HepG2 (cell line): ENCODE data around the gene FBXO8.

Experiments
- AHDC1 ChIP-seq: sonication (generic); formaldehyde crosslinking; IDR thresholded peaks from 2 replicates; pipeline ENCODE4 v1.5.1; 2020; ENCODE audit warnings: mild to moderate bottlenecking, missing genetic modification reagents, borderline replicate concordance
- ATF6 ChIP-seq: sonication (generic); formaldehyde crosslinking; conservative IDR thresholded peaks from 2 replicates; pipeline ENCODE4 v1.4.0; 2020; ENCODE audit warnings: missing genetic modification reagents
- BRF2 ChIP-seq: sonication (generic); formaldehyde crosslinking; IDR thresholded peaks from 2 replicates; pipeline ENCODE4 v1.8.1; 2022; ENCODE audit warnings: mild to moderate bottlenecking, missing genetic modification reagents
- CTCF ChIP-seq: sonication (generic); formaldehyde crosslinking; IDR thresholded peaks from 2 replicates; pipeline ENCODE4 v1.5.0; 2020; ENCODE audit warnings: mild to moderate bottlenecking, missing genetic modification reagents, moderate library complexity
- NONO ChIP-seq, 2 experiments: fragments of 450-650 bp in 1 of 2; sonication (generic) in 1 of 2; formaldehyde crosslinking in 1 of 2; IDR thresholded peaks in 1 of 2; conservative IDR thresholded peaks in 1 of 2; 2 replicates each; pipeline versions ENCODE4 v1.6.1 to v1.8.0; 2017 to 2022; ENCODE audit warnings: mild to moderate bottlenecking in 1 of 2, missing genetic modification reagents in 1 of 2, moderate library complexity in 1 of 2
- NR2F6 ChIP-seq, 2 experiments: IDR thresholded peaks; 2 replicates each; pipeline ENCODE4 v1.6.1; 2016; ENCODE audit warnings: antibody characterized with exemption in 1 of 2, mild to moderate bottlenecking in 1 of 2
- PAWR ChIP-seq: sonication (generic); formaldehyde crosslinking; IDR thresholded peaks from 2 replicates; pipeline ENCODE4 v1.4.0; 2020; ENCODE audit warnings: missing genetic modification reagents, mild to moderate bottlenecking, borderline replicate concordance
- TCF12 ChIP-seq, 2 experiments: fragments of 450-650 bp in 1 of 2; sonication (generic) in 1 of 2; formaldehyde crosslinking in 1 of 2; IDR thresholded peaks; 2 replicates each; pipeline versions ENCODE4 v1.6.1 to v1.8.0; 2017 to 2022; ENCODE audit warnings: antibody characterized with exemption in 1 of 2, mild to moderate bottlenecking in 1 of 2, missing genetic modification reagents in 1 of 2, moderate library complexity in 1 of 2
- ZNF205 ChIP-seq: IDR thresholded peaks from 2 replicates; pipeline ENCODE4 v1.6.1; 2018; ENCODE audit warnings: missing biosample characterization, missing genetic modification reagents
- ZNF615 ChIP-seq: sonication (generic); formaldehyde crosslinking; IDR thresholded peaks from 2 replicates; pipeline ENCODE4 v1.5.0; 2020; ENCODE audit warnings: mild to moderate bottlenecking, missing genetic modification reagents, borderline replicate concordance
- TF ChIP-seq, protein P1 (sequence below): sonication (generic); formaldehyde crosslinking; IDR thresholded peaks from 2 replicates; pipeline ENCODE4 v1.4.0; 2020; ENCODE audit warnings: missing genetic modification reagents

DNA sequence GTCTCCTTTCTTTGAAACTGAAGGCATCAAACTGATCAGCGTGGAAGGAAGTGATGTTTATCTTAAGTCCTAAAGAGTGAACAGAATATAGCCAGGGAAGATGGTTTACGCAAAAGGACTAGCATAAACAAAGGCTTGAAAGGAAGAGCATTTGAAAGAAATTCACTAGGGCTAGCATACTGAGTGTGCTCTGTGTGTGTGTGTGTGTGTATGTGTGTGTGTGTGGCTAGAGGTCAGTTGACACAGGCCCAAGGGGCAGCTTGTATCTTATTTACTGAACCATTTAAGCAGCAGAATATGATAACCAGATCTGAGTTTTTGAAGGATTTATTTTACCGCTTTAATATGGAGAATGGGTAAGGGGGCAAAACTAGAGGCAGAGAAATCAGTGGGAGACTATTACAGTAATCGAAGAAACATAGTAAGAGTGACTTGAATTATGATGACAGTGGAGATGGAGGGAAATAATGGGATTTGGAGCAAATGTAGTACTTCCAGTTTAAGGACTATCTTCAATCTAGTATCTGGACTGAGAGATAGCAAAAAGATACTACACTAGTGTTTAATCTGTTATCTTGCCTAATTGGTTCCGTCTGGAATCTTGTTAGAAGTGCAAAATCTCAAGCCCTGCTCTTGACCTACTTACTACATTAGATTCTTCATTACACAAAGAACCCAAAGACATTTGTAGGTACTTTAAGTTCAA, 37.2 kb upstream of the FBXO8 start:
- TF ChIP-seq BRF2 (CRISPR knock-in tag), result no peak
- no peak for TF ChIP-seq PAWR (CRISPR knock-in tag)
- no peak for TF ChIP-seq NONO (IDR thresholded peaks at IDR 0.05)
- no peak for TF ChIP-seq NONO (CRISPR knock-in tag; conservative IDR thresholded peaks at IDR 0.05)
- TF ChIP-seq ZNF615, result no peak
- TF ChIP-seq CTCF, result no peak
- TF ChIP-seq ATF6 (CRISPR knock-in tag), result no peak
- TF ChIP-seq AHDC1 (CRISPR knock-in tag), result no peak
- TF ChIP-seq TCF12 (IDR thresholded peaks at IDR 0.05), result no peak
- TF ChIP-seq TCF12 (CRISPR knock-in tag; IDR thresholded peaks at IDR 0.05), result no peak
- TF ChIP-seq ZNF205 (CRISPR knock-in tag), result no peak
- TF ChIP-seq NR2F6 (IDR thresholded peaks at IDR 0.05), result no peak
- no peak for TF ChIP-seq NR2F6 (CRISPR knock-in tag; IDR thresholded peaks at IDR 0.05)
- TF ChIP-seq, protein P1, sequence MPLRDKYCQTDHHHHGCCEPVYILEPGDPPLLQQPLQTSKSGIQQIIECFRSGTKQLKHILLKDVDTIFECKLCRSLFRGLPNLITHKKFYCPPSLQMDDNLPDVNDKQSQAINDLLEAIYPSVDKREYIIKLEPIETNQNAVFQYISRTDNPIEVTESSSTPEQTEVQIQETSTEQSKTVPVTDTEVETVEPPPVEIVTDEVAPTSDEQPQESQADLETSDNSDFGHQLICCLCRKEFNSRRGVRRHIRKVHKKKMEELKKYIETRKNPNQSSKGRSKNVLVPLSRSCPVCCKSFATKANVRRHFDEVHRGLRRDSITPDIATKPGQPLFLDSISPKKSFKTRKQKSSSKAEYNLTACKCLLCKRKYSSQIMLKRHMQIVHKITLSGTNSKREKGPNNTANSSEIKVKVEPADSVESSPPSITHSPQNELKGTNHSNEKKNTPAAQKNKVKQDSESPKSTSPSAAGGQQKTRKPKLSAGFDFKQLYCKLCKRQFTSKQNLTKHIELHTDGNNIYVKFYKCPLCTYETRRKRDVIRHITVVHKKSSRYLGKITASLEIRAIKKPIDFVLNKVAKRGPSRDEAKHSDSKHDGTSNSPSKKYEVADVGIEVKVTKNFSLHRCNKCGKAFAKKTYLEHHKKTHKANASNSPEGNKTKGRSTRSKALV (CRISPR knock-in tag), result no peak
